ENCODE measurements around the gene PBXIP1.
A peak's percentile ranks its signal among the peaks of the same experiment; 100 is the strongest.
"Not testable (repeated sequence)": the region's sequence is repeated elsewhere in the genome, so short reads cannot be mapped to it uniquely, and the experiment has no call there.

PBXIP1 gene

GRCh38 chr1:154937085-154937987, 18.6 kb downstream of the PBXIP1 start:
- DNase-seq (ENCODE audit: low read depth) = peak; percentile 84

- DNase-seq (ENCODE audit: low read depth) = peak; percentile 92
Measured at GRCh38 chr1:154936555-154937084, 19.3 kb downstream of the PBXIP1 start, which contains the start of gene PMVK. TSS of gene PMVK (minus strand) at chr1:154936719. CDS start at chr1:154936685, 34 bp downstream.

GRCh38 chr1:154935749-154936554, 19.9 kb downstream of the PBXIP1 start:
- no peak for DNase-seq (ENCODE audit: low read depth)

GRCh38 chr1:154934358-154934948, 21.4 kb downstream of the PBXIP1 start:
- DNase-seq (ENCODE audit: low read depth) = no peak

GRCh38 chr1:154931940-154932487, 23.9 kb downstream of the PBXIP1 start:
- DNase-seq (ENCODE audit: low read depth) = no peak

- no peak for DNase-seq (ENCODE audit: low read depth)
Measured at GRCh38 chr1:154926201-154926600, 29.7 kb downstream of the PBXIP1 start.

GRCh38 chr1:154925335-154926170, 30.3 kb downstream of the PBXIP1 start:
- no peak for DNase-seq (ENCODE audit: low read depth)

GRCh38 chr1:154923695-154924094, 32.2 kb downstream of the PBXIP1 start:
- no peak for DNase-seq (ENCODE audit: low read depth)

- no peak for DNase-seq (ENCODE audit: low read depth)
Measured at GRCh38 chr1:154913273-154913672, 42.6 kb downstream of the PBXIP1 start.

- no peak for DNase-seq (ENCODE audit: low read depth)
Measured at GRCh38 chr1:154912755-154913154, 43.1 kb downstream of the PBXIP1 start.

- no peak for DNase-seq (ENCODE audit: low read depth)
Measured at GRCh38 chr1:154911691-154912550, 44.0 kb downstream of the PBXIP1 start.

- no peak for DNase-seq (ENCODE audit: low read depth)
Measured at GRCh38 chr1:154910851-154911250, 45.0 kb downstream of the PBXIP1 start.

GRCh38 chr1:154908937-154909336, 47.0 kb downstream of the PBXIP1 start:
- no peak for DNase-seq (ENCODE audit: low read depth)

- not testable (repeated sequence) for DNase-seq (ENCODE audit: low read depth)
Measured at GRCh38 chr1:154908129-154908528, 47.8 kb downstream of the PBXIP1 start.

GRCh38 chr1:154906621-154907081, 49.2 kb downstream of the PBXIP1 start:
- DNase-seq (ENCODE audit: low read depth) = no peak

GRCh38 chr1:154902938-154903566, 52.8 kb downstream of the PBXIP1 start:
- DNase-seq (ENCODE audit: low read depth) = no peak

GRCh38 chr1:154901591-154901990, 54.3 kb downstream of the PBXIP1 start:
- no peak for DNase-seq (ENCODE audit: low read depth)

GRCh38 chr1:154899041-154899440, 56.9 kb downstream of the PBXIP1 start:
- no peak for DNase-seq (ENCODE audit: low read depth)

- no peak for DNase-seq (ENCODE audit: low read depth)
Measured at GRCh38 chr1:154896771-154897286, 59.1 kb downstream of the PBXIP1 start.

Data from stimulated activated CD8-positive, alpha-beta memory T cell treated with anti-CD3 and anti-CD28 coated beads, Interleukin-4, amount 100 ng/mL, for 24 hours (primary cell).